Ecto neural progenitor cell (in vitro differentiated cells): Measurements from ENCODE around the gene GSTCD.
"Not testable (repeated sequence)": the region's sequence is repeated elsewhere in the genome, so short reads cannot be mapped to it uniquely, and the experiment has no call there.

ENCODE experiments used
- DNase-seq: peaks from one replicate; pipeline ENCODE4 v3.0.0-alpha.2; 2018; ENCODE audit warnings: low spot score

Gene GSTCD

GRCh38 chr4:105708181-105709080 is at the start of gene GSTCD, which contains the start of gene INTS12:
TSS of gene GSTCD (plus strand) at chr4:105708784. CDS start at chr4:105717614, 8,830 bp downstream.
TSS of gene INTS12 (minus strand) at chr4:105708689. CDS start at chr4:105700005, 8,684 bp downstream.
- DNase-seq, result peak; percentile 95

GRCh38 chr4:105659190-105659589 is 49.4 kb upstream of the GSTCD start:
- no peak for DNase-seq

GRCh38 chr4:105661028-105661427 is 47.6 kb upstream of the GSTCD start:
- DNase-seq, result no peak

- DNase-seq, result no peak
These were observed 45.5 kb upstream of the GSTCD start for GRCh38 chr4:105662935-105663675.

- no peak for DNase-seq
These were observed 41.9 kb upstream of the GSTCD start for GRCh38 chr4:105666693-105667092.

- no peak for DNase-seq
These were observed 37.9 kb upstream of the GSTCD start for GRCh38 chr4:105670684-105671083.

- DNase-seq, result no peak
These were observed 37.3 kb upstream of the GSTCD start for GRCh38 chr4:105671301-105671700.

GRCh38 chr4:105674011-105674410 is 34.6 kb upstream of the GSTCD start:
- DNase-seq, result no peak

- no peak for DNase-seq
These were observed 30.9 kb upstream of the GSTCD start for GRCh38 chr4:105677709-105678108.

GRCh38 chr4:105679186-105679585 is 29.4 kb upstream of the GSTCD start:
- no peak for DNase-seq

GRCh38 chr4:105683038-105683437 is 25.5 kb upstream of the GSTCD start:
- DNase-seq, result no peak

GRCh38 chr4:105686571-105686970 is 22.0 kb upstream of the GSTCD start:
- DNase-seq, result no peak

GRCh38 chr4:105694812-105695211 is 13.8 kb upstream of the GSTCD start:
- DNase-seq, result not testable (repeated sequence)

GRCh38 chr4:105695832-105696231 is 12.8 kb upstream of the GSTCD start:
- not testable (repeated sequence) for DNase-seq

GRCh38 chr4:105698607-105699006 is 10.0 kb upstream of the GSTCD start:
- DNase-seq, result no peak

GRCh38 chr4:105707782-105708180 is 803 bp upstream of the GSTCD start:
- DNase-seq, result no peak

GRCh38 chr4:105709081-105709450 is 482 bp downstream of the GSTCD start:
- no peak for DNase-seq

GRCh38 chr4:105710012-105710600 is 1.5 kb downstream of the GSTCD start:
- no peak for DNase-seq

GRCh38 chr4:105710678-105711077 is 2.1 kb downstream of the GSTCD start:
- DNase-seq, result no peak

GRCh38 chr4:105712766-105713165 is 4.2 kb downstream of the GSTCD start:
- DNase-seq, result no peak

- DNase-seq, result no peak
These were observed 5.5 kb downstream of the GSTCD start for GRCh38 chr4:105714071-105714521.

- no peak for DNase-seq
These were observed 6.3 kb downstream of the GSTCD start for GRCh38 chr4:105714932-105715331.
